HepG2 (cell line): ENCODE results near the gene ST8SIA1. TPM values are rescaled to one million over a fixed set of nuclear protein-coding genes. Genes with fewer than 3 reads are reported as not detected.

Experiments
- ATAC-seq: fragments of 200-7000 bp; cut with Tn5 transposase; 3 replicates; pipeline ENCODE4 v1.9.1; 2020; ENCODE audit warnings: mild to moderate bottlenecking, moderate library complexity
- BruUV-seq: library from RNA; stranded (reverse); fragments of 400-500 nt; replicated peaks from 2 replicates; lab custom pipeline; 2021; lab: Mats Ljungman, UMichigan
- CTCF ChIA-PET: fragments of 300-600 bp; formaldehyde crosslinking; extraction: SDS; loops from one replicate; lab custom pipeline; 2021; ENCODE audit warnings: low total read pairs, inconsistent platforms, low intra/inter-chr PET ratio; lab: Yijun Ruan, JAX
- POLR2A ChIA-PET: fragments of 350-600 bp; sonication (Branson Sonifier 250); formaldehyde crosslinking; loops from one replicate; lab custom pipeline; 2020; ENCODE audit warnings: antibody characterized with exemption, inconsistent platforms; lab: Yijun Ruan, JAX
- DNase-seq: peaks from one replicate; pipeline ENCODE4 v3.0.0-alpha.2; 2015; ENCODE audit warnings: low spot score
- FAIRE-seq: peaks from 3 replicates; lab custom pipeline; 2011; peaks lifted over from hg19 to GRCh38; lab: Jason Lieb, UNC
- H2AFZ ChIP-seq: one replicate; pipeline ENCODE4 v1.6.1; 2011; ENCODE audit warnings: low read length, inconsistent platforms
- H3K27ac ChIP-seq: fragments of 300-600 bp; 3 replicates; pipeline ENCODE4 v1.8.0; 2011; ENCODE audit warnings: mixed run types, mild to moderate bottlenecking, mixed read lengths, low read length, inconsistent platforms; ENCODE audit not compliant: insufficient read depth; ENCODE audit errors: extremely low read length
- H3K27me3 ChIP-seq, 2 experiments: fragments of 200-600 bp in 1 of 2; 2 replicates in 1 of 2; 3 replicates in 1 of 2; pipeline versions ENCODE4 v1.6.0 to v1.8.0; 2011; ENCODE audit warnings: low read length in 2 of 2, mild to moderate bottlenecking in 2 of 2, moderate library complexity in 2 of 2, inconsistent platforms in 1 of 2; ENCODE audit not compliant: insufficient read depth in 2 of 2, control insufficient read depth in 1 of 2
- H3K36me3 ChIP-seq, 2 experiments: fragments of 200-600 bp in 1 of 2; replicated peaks in 1 of 2; 2 replicates in 1 of 2; 3 replicates in 1 of 2; pipeline versions ENCODE4 v1.5.1 to v1.8.0; 2011; ENCODE audit warnings: low read length in 2 of 2, inconsistent platforms in 1 of 2; ENCODE audit not compliant: insufficient read depth in 2 of 2, control insufficient read depth in 1 of 2
- H3K4me1 ChIP-seq: 2 replicates; pipeline ENCODE4 v1.5.1; 2012; ENCODE audit warnings: low read length, inconsistent platforms; ENCODE audit not compliant: insufficient read depth
- H3K4me2 ChIP-seq: 2 replicates; pipeline ENCODE4 v1.6.0; 2011; ENCODE audit warnings: low read depth, low read length, inconsistent platforms
- H3K4me3 ChIP-seq, 3 experiments: fragments of 200-600 bp in 1 of 3; sonication (generic), shearing (Covaris generic) in 1 of 3; replicated peaks in 1 of 3; 2 replicates each; pipeline ENCODE4 v1.5.1; 2011 to 2016; ENCODE audit warnings: low read length in 3 of 3, inconsistent platforms in 2 of 3, low read depth in 2 of 3, mild to moderate bottlenecking in 2 of 3, control low read depth in 1 of 3, mixed read lengths in 1 of 3; ENCODE audit not compliant: insufficient read depth in 1 of 3
- H3K79me2 ChIP-seq: one replicate; pipeline ENCODE4 v1.6.1; 2011; ENCODE audit warnings: low read length, inconsistent platforms; ENCODE audit not compliant: insufficient read depth
- H3K9ac ChIP-seq: 2 replicates; pipeline ENCODE4 v1.6.0; 2011; ENCODE audit warnings: mild to moderate bottlenecking, low read depth, low read length, inconsistent platforms; ENCODE audit not compliant: insufficient read depth
- H3K9me3 ChIP-seq: 2 replicates; pipeline ENCODE4 v1.5.1; 2012; ENCODE audit warnings: mild to moderate bottlenecking, low read length
- H4K20me1 ChIP-seq: 2 replicates; pipeline ENCODE4 v1.6.0; 2011; ENCODE audit warnings: inconsistent platforms, mild to moderate bottlenecking, low read length, moderate library complexity; ENCODE audit not compliant: insufficient read depth
- CTCF ChIP-seq: sonication (generic); formaldehyde crosslinking; IDR thresholded peaks from 2 replicates; pipeline ENCODE4 v1.5.0; 2020; ENCODE audit warnings: mild to moderate bottlenecking, missing genetic modification reagents, moderate library complexity
- HES4 ChIP-seq: sonication (generic); formaldehyde crosslinking; IDR thresholded peaks from 2 replicates; pipeline ENCODE4 v1.9.0; 2021; ENCODE audit warnings: mild to moderate bottlenecking, missing genetic modification reagents, borderline replicate concordance
- MBNL3 ChIP-seq: fragments of 250-450 bp; sonication (Bioruptor Pico); conservative IDR thresholded peaks from 2 replicates; pipeline ENCODE4 v1.8.0; 2022; ENCODE audit warnings: mild to moderate bottlenecking, inconsistent platforms
- PLSCR1 ChIP-seq: sonication (generic); formaldehyde crosslinking; IDR thresholded peaks from 2 replicates; pipeline ENCODE4 v1.5.0; 2020; ENCODE audit warnings: missing genetic modification reagents, mild to moderate bottlenecking, borderline replicate concordance
- SP1 ChIP-seq, 2 experiments: fragments of 450-650 bp in 1 of 2; sonication (generic) in 1 of 2; formaldehyde crosslinking in 1 of 2; IDR thresholded peaks; 2 replicates each; pipeline versions ENCODE4 v1.4.0 to v1.6.1; 2016 to 2020; ENCODE audit warnings: missing genetic modification reagents in 1 of 2
- SRSF1 ChIP-seq: fragments of 200-400 bp; formaldehyde crosslinking; optimal IDR thresholded peaks from 2 replicates; pipeline ENCODE3; 2017; ENCODE audit warnings: mild to moderate bottlenecking, low read depth, low read length, moderate library complexity
- XBP1 ChIP-seq: sonication (generic); formaldehyde crosslinking; IDR thresholded peaks from 2 replicates; pipeline ENCODE4 v1.5.0; 2020; ENCODE audit warnings: missing genetic modification reagents
- YEATS4 ChIP-seq: sonication (generic); formaldehyde crosslinking; IDR thresholded peaks from 2 replicates; pipeline ENCODE4 v1.4.0; 2020; ENCODE audit warnings: missing genetic modification reagents, borderline replicate concordance
- ZBTB3 ChIP-seq: sonication (generic); formaldehyde crosslinking; IDR thresholded peaks from 2 replicates; pipeline ENCODE4 v1.4.0; 2020; ENCODE audit warnings: low read depth, mild to moderate bottlenecking, moderate library complexity, missing genetic modification reagents, borderline replicate concordance
- ZFP62 ChIP-seq: sonication (generic); formaldehyde crosslinking; IDR thresholded peaks from 2 replicates; pipeline ENCODE4 v1.4.0; 2020; ENCODE audit warnings: missing genetic modification reagents
- ZNF12 ChIP-seq: sonication (generic); formaldehyde crosslinking; IDR thresholded peaks from 2 replicates; pipeline ENCODE4 v1.5.0; 2020; ENCODE audit warnings: missing genetic modification reagents
- ZNF614 ChIP-seq: IDR thresholded peaks from 2 replicates; pipeline ENCODE4 v1.6.1; 2018; ENCODE audit warnings: missing biosample characterization, missing genetic modification reagents, inconsistent platforms, borderline replicate concordance
- ZNF780A ChIP-seq: sonication (generic); formaldehyde crosslinking; IDR thresholded peaks from 2 replicates; pipeline ENCODE4 v1.8.0; 2022; ENCODE audit warnings: mild to moderate bottlenecking, missing genetic modification reagents, moderate library complexity
- WGBS: methylation state at CpG from one replicate; pipeline ENCODE4 v1.1.6; 2017; ENCODE audit warnings: low lambda C conversion rate; 5-methylcytosine and 5-hydroxymethylcytosine counted together
- in situ Hi-C: cut with HindIII; loops from 2 replicates; pipeline ENCODE4 v1.10.0; 2017; ENCODE audit warnings: low pct_unique_long_range_greater_than_20kb; ENCODE audit not compliant: extremely low pct_ligation_motif_present
- intact Hi-C: fragments of 100-400 bp; cut with micrococcal nuclease; formaldehyde crosslinking; loops from one replicate; pipeline ENCODE4 v1.10.0; 2022; ENCODE audit not compliant: unreplicated experiment
- polyA plus RNA-seq, 8 experiments: library from polyadenylated mRNA; depleted of rRNA in 3 of 8; stranded (reverse) in 7 of 8; unstranded in 1 of 8; fragments of >200 nt; fragmentation: Illumina TruSeq in 4 of 8; extraction: Trizol in 4 of 8; gene quantifications; 2 replicates each; pipeline versions ENCODE4 v1.2.1 to v1.2.3, GENCODE V29; 2011 to 2016; ENCODE audit warnings: low read depth in 4 of 8, missing spikeins in 1 of 8, mixed read lengths in 1 of 8; ENCODE audit not compliant: insufficient read depth in 1 of 8
- total RNA-seq, 5 experiments: library from RNA; depleted of rRNA; stranded (reverse); fragments of >200 nt; fragmentation: Illumina TruSeq; extraction: Trizol; gene quantifications; 2 replicates each; pipeline ENCODE4 v1.2.3, GENCODE V29; 2016; ENCODE audit warnings: low read depth in 1 of 5

Gene ST8SIA1
- total and polyA plus RNA-seq, 2 of the 13 experiments (the other 11 are each of a cell fraction or from before 2014, with no cell fraction given), result not detected

- no peak for TF ChIP-seq YEATS4 (CRISPR knock-in tag)
- no peak for TF ChIP-seq XBP1
- TF ChIP-seq SP1 (IDR thresholded peaks at IDR 0.05), result no peak
- TF ChIP-seq SP1 (CRISPR knock-in tag; IDR thresholded peaks at IDR 0.05), result no peak
- TF ChIP-seq, all 625 proteins: peak for 0
Observed at GRCh38 chr12:22276313-22276712, 58.2 kb downstream of the ST8SIA1 start (continued).

DNA sequence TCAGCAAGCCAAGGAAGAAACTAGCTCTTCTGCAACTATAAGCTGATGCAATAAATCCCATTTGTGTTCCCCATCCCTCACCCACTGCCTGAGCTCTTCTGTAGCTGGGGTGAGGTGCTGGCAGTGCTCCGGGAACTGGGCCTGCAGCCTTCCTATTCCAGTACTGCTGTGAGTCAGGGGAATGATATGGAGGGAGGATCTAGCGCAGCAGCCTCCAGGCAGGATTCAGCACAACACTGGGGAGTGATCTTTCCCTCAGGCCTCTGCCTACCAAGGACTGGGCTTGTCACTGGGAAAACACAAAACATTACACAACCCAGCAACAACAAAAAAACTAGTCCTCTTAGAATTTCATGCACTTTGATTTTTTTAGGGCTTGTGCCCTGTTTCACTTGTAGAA lies 58.7 kb downstream of the ST8SIA1 start:
- Histone ChIP-seq H3K9me3 (no peaks in the 10 kb centered on the region), H3K9ac (no peak overlapping the region), H3K4me3 (no peak overlapping the region), H3K27ac (no peak overlapping the region), H3K79me2 (no peaks in the 10 kb centered on the region), H3K4me1 (no peaks in the 10 kb centered on the region), H2AFZ (no peak overlapping the region), H3K36me3 (no peaks in the 10 kb centered on the region), H4K20me1 (no peaks in the 10 kb centered on the region), H3K4me2 (no peak overlapping the region), H3K27me3 (no peaks in the 10 kb centered on the region)
- CTCF ChIA-PET, result no interaction called here
- intact Hi-C loops, result no loop called here
- BruUV-seq, result no TSS peak
- POLR2A ChIA-PET, result no interaction called here
- DNase-seq (no peak), ATAC-seq (no peak), FAIRE-seq (no peak)
- TF ChIP-seq SRSF1 (no peak), ZNF780A (CRISPR knock-in tag) (no peak), CTCF (CRISPR knock-in tag) (no peak), ZNF614 (CRISPR knock-in tag) (no peak), PLSCR1 (CRISPR knock-in tag) (no peak), ZBTB3 (CRISPR knock-in tag) (no peak), ZNF12 (CRISPR knock-in tag) (no peak), ZFP62 (CRISPR knock-in tag) (no peak), MBNL3 (CRISPR knock-in tag) (no peak), SP1 (IDR thresholded peaks at IDR 0.05) (no peak), SP1 (CRISPR knock-in tag; IDR thresholded peaks at IDR 0.05) (no peak), HES4 (no peak)
- WGBS, result 0% methylated on average over 2 of the region's 2 CpGs
- in situ Hi-C loops, result no loop called here
